Breast epithelium (tissue), 3 donors: ENCODE data around the gene FBXO24.

ENCODE experiments used
- CTCF ChIP-seq, 3 donors: fragments of 450-650 bp; IDR thresholded peaks; one replicate each; pipeline ENCODE4 v1.5.1; 2016 to 2017; ENCODE audit warnings: antibody characterized with exemption in 3 of 3, mild to moderate bottlenecking in 3 of 3, moderate library complexity in 3 of 3
- POLR2A ChIP-seq: fragments of 450-650 bp; IDR thresholded peaks from one replicate; pipeline ENCODE4 v1.6.1; 2016; ENCODE audit warnings: antibody characterized with exemption, mild to moderate bottlenecking, moderate library complexity
- POLR2AphosphoS5 ChIP-seq, 3 donors: sonication (generic); formaldehyde crosslinking; IDR thresholded peaks; one replicate each; pipeline ENCODE4 v1.6.1; 2017; ENCODE audit warnings: antibody characterized with exemption in 3 of 3

GRCh38 chr7:100640517-100641440 is 54.7 kb downstream of the FBXO24 start:
- TF ChIP-seq CTCF (IDR thresholded peaks at IDR 0.05) (no peak), POLR2A (no peak), POLR2AphosphoS5 (IDR thresholded peaks at IDR 0.05) (no peak)
